HG03060 (cell line): ENCODE data around the gene CADM4.
"Not testable (repeated sequence)": the region's sequence is repeated elsewhere in the genome, so short reads cannot be mapped to it uniquely, and the experiment has no call there.

Experiments used
- ATAC-seq: cut with Tn5 transposase; IDR thresholded peaks from one replicate; pipeline ENCODE4 v1.9.1; 2021; ENCODE audit warnings: low read depth, moderate number of reproducible peaks; ENCODE audit not compliant: unreplicated experiment

The CADM4 gene, protein sequence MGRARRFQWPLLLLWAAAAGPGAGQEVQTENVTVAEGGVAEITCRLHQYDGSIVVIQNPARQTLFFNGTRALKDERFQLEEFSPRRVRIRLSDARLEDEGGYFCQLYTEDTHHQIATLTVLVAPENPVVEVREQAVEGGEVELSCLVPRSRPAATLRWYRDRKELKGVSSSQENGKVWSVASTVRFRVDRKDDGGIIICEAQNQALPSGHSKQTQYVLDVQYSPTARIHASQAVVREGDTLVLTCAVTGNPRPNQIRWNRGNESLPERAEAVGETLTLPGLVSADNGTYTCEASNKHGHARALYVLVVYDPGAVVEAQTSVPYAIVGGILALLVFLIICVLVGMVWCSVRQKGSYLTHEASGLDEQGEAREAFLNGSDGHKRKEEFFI

DNA sequence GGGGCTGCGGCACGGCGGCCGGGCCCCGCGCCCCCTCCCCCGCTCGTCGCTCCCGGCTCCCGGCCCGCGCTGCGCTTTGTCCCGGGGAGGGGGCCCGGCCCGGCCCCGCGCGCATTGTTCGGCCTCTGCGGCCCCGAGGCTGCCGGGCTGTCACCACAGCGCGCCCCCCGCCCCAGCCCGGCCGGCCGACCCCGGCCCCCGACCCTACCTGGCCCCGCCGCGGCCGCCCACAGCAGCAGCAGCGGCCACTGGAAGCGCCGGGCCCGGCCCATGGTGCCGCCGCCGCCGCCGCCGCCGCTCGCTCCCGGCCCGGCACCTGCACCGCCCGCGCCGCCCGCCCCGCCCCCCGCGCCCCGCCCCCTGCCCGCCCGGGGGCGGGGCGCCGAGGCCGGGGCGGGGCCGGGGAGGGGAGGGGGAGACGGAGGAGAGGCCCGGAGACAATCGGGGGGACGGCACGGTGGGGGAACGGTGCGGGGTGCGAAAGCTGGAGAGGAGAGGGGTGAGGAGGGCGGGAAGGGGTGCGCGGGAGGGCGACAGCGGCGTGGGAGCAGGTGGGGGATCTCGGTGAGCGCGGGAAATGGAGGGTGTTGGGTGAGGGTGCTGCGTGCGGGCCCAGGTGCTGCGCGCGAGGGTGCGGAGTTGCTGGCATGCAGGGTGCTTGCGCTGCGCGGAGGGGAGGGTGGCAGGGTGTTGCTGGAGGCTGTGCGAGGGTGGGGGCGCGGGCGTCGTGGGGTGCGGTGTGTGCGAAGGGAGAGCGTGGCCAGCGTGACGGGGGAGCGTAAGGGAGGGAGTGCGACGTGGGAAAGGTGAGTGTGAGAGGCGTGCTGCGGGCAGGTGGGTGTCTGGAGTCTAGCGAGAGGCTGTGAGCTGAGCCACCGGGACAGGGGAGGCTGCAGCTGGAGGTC is at the start of gene CADM4:
Gene CADM4, minus strand, starts transcription at position 332 of the 905 bp plus-strand sequence. Its CDS starts 60 bp downstream, at position 272.
- no peak for ATAC-seq

DNA sequence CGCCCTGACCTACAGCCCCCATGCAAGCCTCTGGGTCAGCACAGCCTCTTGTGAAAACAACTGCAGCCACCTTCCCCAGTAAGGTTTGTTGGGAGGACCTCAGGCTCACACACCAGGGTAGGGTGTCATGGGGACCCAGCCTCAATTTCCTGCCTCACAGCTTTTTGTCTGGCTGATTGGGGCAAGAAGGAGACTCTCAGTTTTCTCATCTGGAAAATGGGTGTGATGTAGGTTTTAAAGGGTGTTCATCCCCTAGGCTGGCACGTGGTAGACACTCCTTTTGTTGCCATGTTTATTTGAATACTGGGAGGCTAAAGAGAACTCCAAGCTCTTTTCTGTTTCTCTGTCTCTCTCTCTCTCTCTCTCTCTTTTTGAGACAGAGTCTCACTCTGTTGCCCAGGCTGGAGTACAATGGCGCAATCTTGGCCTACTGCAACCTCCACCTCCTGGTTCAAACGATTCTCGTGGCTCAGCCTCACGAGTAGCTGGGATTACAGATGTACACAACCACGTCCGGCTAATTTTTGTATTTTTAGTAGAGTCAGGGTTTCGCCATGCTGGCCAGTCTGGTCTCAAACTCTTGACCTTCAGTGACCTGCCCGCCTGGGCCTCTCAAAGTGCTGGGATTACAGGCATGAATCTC is 48.5 kb upstream of the CADM4 start:
- no peak for ATAC-seq

DNA sequence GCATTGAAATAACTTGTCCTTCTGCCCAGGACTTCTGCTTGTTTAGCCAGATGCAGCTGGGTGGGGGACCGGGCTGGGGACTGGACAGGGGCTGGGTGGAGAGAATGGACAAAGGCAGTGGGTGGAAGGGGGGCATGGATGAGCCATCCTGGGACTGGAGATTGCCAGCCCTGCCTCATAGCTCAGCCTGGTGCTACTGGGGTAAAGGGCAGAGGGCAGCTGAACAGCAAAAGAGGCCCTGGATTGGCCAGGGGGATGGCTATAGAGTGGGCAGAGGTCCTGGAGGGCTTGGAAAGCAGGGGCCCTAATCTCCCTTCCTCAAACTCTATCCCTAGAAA is 48.0 kb upstream of the CADM4 start:
- no peak for ATAC-seq

DNA sequence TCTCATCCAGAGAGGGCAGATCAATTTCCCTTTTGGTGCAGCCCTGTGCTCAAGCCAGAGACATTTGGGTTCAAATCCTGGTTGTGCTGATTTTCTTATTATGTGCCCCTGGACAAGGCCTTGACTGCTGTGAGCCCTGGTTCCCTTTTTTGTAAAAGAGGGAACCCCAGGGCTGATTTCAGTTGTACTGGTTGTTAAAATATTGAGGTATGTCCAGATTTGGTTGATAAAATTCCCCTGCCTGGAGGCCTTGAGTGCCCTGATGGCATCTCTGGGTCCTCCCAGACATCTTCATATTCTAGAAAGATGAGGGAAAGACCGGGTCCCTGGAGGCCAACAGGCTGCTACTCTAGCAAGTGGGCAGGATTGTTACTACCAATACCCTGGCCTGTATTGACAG is 44.7 kb upstream of the CADM4 start:
- ATAC-seq: no peak

DNA sequence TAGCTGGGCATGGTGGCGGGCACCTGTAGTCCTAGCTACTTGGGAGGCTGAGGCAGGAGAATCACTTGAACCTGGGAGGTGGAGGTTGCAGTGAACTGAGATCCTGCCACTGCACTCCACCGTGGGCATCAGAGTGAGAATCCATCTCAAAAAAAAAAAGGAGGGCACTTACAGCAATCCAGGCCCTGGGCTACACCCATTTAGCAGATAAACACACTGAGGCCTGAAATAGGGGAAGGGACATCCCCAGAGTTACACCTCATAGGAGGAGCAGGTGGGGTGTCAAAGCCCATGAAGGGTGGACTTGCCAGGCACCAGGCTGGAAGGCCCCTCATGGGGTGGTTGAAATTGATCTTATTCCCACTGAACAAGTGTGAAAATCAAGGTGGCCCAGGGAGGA is 44.3 kb upstream of the CADM4 start:
- ATAC-seq: no peak

DNA sequence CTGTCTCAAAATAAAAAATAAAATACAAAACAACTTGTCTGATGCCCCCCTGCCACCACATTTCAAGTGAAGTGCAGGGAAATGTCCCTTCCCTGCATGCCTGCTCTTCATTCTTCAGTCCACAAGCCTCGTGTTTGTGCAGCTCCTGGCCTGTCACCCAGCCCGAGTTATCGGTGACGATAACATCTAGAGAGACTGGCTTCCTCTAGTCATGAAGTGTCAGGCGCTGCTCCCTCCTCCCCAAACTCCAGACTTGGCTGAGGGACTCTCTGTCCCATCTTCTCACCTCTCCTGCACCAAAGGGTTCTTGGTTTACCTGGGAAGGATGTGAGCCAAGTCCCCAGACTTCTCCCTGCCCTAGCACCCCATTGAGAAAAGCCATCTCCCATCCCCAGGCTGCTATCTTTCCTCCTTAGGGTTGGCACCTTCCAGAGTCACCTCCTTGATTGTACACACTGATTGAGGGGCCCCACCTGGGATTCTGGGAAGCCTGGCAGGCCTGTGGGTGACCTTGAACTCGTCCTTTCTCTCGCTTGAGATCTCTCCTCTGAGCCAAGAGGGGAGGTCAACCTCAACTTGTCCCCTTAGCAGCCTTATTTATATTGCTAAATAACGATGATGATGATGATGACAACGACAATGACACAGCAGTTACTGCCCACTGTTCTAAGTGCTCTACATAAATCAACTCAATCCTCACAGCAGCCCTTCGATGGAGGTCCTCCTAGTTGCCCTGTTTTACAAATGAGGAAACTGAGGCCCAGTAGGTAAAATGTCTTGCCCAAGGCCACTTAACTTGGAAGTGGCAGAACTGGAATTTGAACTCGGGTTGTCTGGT is 43.4 kb upstream of the CADM4 start:
- no peak for ATAC-seq

DNA sequence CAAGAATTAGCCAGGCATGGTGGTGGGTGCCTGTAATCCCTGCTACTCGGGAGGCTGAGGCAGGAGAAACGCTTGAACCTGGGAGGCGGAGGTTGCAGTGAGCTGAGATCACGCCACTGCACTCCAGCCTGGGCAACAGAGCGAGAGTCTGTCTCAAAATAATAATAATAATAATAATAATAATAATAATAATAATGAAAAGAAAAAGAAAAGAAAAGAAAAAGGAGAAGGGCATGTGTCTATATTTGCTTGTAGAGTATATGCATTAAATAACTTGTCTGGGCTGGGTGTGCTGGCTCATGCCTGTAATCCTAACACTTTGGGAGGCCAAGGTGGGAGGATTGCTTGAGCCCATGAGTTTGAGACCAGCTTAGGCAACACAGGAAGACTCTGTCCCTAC is 42.6 kb upstream of the CADM4 start:
- ATAC-seq: not testable (repeated sequence)

DNA sequence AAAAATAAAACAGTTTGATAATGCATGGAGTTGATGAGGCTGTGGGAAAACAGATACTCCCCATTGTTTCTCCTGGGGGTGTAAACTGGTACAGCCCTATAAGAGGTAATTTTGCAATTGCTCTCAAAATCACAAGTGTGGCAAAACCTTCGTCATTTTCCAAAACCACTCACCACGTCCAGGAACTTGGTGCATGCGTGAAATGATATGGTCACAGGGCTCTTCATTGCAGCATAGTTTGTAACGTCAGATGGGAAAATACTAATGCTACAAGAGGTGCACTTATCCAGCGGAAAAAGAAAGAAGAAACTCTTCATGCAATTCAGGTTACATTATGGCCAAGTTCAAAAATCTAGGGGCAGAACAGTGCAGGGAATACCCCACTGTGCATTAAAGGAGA is 42.2 kb upstream of the CADM4 start:
- ATAC-seq: no peak

DNA sequence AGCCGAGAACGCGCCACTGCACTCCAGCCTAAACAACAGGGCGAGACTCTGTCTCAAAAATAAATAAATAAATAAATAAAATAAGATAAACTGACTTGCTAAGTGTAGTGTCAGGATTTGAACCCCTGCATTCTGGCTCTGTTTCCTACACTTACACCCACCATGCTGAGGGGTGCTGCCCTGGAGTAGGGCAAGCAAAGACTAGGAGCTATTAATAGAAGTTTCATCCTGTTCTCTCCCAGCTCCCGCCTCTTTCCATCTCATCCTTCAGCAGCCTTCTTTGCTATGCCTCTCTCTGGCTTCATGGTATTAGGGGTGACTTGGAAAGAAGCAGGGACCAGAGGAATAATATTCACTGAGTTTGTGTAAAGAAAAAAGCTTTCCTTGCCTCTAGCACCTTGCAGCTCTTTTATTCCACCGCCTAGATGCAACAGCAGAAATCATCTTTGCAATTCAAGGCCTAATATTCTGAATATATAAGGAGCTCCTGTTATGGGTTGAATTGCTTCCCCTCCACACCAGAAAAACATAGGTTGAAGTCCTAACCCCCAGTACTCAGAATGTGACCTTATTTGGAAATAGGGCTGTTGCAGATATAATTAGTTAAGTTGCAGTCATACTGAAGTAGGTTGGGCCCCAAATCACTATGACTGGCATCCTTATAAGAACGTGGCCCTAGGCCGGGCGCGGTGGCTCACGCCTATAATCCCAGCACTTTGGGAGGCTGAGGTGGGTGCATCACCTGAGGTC is 39.0 kb upstream of the CADM4 start:
- no peak for ATAC-seq

DNA sequence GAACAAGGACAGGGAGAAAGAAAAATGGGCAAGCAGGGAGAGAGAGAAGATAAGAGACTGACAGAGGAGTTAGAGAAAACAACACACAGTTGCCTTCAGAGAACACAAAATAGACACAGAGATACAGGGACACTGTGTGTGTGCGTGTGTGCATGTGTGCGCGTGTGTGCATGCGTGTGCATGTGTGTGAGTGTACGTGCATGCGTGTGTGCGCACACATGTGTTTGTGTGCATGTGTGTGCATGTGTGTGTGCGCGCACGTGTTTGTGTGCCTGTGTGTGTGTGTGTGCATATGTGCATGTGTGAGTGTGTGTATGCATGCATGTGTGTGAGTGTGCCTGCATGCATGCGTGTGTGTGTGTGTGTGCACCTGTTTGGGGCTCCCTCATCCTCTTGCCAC is 36.3 kb upstream of the CADM4 start:
- no peak for ATAC-seq

DNA sequence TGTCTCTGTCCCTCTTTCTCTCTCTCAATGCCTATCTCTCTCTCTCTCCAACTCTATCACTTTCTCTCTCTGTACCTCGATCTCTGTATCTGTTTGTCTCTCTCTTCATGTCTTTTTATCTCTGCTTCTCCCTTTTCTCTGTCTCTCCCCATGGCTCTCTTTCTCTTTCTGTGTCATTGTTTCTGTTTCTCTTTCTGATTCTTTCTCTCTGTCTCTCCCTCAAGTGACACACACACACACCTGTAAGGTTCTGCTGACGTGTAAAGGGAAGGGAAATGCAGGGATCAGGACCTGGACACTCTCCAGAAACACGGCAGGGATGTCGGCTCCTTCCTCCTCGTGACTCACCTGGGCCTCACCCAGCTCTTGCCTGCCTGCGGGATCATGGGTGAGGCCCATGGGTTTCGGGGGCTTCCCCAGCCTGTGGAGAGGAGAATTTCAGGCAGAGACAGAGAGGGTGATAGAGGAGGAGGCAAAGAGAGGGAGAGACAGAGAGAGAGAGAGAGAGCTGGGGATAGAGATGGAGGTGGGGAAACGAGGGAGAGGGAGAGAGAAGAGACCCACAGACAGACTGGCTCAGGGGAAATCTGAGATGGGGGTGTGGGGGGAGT is 35.7 kb upstream of the CADM4 start:
- ATAC-seq: no peak

DNA sequence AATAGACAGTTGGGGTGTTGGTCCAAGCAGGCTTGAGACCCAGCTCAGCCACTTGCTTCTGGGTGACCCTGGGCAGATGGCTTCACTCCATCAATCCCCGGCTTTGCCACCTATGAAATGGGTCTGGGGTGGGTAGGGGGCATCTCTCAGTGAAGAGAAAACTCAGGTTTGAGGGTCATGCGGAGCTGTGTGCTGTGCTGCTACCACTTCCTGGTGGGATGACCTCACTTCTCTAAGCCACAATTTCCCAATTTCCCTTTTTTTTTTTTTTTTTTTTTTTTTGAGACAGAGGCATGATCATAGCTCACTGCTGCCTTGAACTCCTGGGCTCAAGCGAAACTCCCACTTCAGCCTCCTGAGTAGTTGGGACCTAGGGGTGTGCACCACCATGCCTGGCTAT is 34.9 kb upstream of the CADM4 start:
- ATAC-seq: no peak

DNA sequence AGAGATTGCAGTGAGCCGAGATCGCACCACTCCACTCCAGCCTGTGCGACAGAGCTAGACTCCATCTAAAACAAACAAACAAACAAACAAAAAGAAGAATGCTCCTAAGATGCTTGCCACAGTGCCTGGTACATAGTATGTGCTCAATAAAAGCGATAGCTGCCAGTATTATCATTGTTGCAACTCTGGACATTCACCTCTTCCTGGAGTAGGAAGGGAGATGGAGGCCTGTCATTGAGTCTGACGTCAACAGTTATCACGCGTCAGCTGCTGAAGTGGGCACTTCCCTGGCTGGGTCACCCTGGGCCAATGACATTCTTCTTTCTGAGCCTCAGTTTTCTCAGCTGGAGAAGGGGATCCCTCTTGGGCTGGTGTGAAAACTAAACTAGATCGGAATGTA is 34.5 kb upstream of the CADM4 start:
- no peak for ATAC-seq

DNA sequence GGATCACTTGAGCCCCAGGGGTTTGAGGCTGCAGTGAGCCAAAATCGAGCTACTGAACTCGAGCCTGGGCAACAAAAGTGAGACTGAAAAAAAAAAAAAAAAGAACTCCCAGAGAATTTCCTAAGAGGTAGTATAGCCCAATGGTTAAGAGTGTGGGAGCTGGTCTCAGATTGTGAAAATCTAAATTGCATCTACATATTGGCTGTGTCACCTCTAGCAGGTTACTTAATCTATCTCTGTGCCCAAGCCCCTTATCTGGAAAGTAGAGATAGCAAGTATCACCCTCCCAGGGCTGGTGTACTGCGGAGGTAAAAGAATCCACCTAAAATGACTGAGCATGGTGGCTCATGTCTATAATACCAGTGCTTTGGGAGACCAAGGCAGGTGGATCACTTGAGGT is 34.0 kb upstream of the CADM4 start:
- no peak for ATAC-seq

DNA sequence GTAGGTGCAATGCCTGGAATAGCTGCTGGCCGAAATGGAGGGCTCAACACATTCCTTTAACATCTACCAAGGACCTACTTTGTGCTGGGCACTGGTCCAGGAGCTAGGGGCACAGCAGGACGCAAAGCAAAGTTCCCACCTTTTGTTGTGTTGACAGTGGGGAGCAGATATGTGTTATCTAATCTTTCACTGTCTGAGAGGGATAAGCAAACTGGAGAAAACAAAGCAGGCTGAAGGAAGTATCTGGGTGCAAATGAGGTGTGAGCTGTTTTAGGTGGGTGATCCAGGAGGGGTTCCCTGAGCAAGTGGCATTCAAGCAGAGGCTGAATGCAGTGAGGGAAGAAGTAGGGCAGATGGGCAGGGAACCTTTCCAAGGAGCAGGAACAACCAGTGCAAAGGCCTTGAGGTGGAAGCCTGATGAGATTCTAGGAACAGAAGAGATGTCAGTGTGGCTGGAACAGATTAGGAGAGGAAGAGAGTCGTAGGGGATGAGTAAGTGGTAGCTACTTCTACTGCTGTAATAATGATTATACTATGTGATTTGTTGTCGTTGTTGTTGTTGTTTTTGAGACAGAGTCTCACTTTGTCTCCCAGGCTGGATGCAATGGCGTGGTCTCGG is 32.5 kb upstream of the CADM4 start:
- ATAC-seq: no peak

DNA sequence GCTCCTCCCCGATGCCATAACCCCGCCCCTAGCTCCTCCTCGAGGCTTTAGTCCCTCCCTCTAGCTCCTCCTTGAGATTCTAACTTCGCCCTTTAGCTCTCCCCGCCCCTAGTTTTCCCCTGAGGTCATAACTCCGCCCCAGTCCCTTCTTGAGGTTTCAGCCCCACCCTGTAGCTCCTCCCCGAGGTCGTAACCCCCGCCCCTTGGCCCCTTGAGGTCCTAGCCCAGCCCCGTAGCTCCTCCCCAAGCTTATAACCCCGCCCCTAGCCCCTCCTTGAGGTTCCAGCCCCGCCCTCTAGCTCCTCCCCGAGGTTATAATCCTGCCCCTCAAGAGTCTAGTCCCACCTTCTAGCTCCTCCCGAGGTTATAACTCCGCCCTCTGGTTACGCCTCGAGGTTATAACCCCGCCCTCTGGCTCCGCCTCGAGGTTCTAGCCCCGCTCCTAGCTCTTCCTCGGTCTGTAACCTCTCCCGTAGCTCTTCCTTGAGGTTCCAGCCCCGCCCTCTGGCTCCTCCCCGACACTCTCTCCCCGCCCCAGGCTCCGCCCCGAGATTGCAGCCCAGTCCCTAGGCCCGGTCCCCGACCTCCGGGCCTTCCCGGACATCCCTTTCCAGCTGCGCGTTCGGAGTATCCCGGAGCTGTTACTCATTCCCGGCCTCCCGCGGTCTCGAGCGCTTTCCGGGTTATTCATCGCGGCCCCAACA is 28.9 kb upstream of the CADM4 start:
- ATAC-seq: peak; percentile 81

DNA sequence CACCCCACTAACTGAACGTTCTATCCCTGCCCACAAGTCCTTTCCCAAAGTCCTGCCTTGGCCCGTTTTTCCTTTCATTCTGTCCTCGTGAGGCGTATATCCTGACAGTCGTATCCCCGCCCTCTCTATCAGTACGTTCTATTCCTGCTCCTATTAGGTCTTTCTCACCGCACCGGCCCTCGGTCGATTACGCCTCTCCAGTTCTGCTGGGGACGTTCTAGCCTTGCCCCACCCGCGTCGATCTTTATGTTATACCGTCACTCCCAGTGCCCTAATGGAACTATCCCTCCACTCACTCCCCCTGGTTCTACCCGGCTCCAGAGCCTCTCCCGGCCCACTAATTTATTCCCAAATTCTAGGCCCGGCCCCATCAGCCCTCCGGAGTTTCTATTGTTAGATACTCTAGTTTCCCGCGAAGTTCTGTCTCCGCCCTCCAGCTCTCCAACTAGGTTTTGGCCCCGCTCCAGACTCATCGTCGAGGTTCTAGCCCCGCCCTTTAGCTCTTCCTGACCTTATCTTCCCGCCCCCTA is 28.3 kb upstream of the CADM4 start:
- ATAC-seq: no peak
